Endothelial cell (in vitro differentiated cells): Measurements from ENCODE around the gene FBXL19. TPM values are rescaled to one million over a fixed set of nuclear protein-coding genes. Genes with fewer than 3 reads are reported as not detected.

ENCODE experiments used
- DNase-seq: peaks from one replicate; pipeline ENCODE4 v3.0.0; 2021; ENCODE audit warnings: low spot score
- H3K27ac Mint-ChIP-seq: one replicate; pipeline ENCODE4 v1.8.0; 2021; ENCODE audit warnings: mixed read lengths, inconsistent platforms; ENCODE audit not compliant: unreplicated experiment
- H3K27me3 Mint-ChIP-seq: one replicate; pipeline ENCODE4 v1.8.0; 2021; ENCODE audit warnings: mild to moderate bottlenecking, moderate library complexity, mixed read lengths, inconsistent platforms; ENCODE audit not compliant: unreplicated experiment
- H3K36me3 Mint-ChIP-seq: one replicate; pipeline ENCODE4 v1.8.0; 2021; ENCODE audit warnings: mild to moderate bottlenecking, low read depth, mixed read lengths, inconsistent platforms; ENCODE audit not compliant: unreplicated experiment
- H3K4me1 Mint-ChIP-seq: one replicate; pipeline ENCODE4 v1.8.0; 2021; ENCODE audit warnings: mild to moderate bottlenecking, mixed read lengths, inconsistent platforms; ENCODE audit not compliant: unreplicated experiment
- H3K4me3 Mint-ChIP-seq: one replicate; pipeline ENCODE4 v1.8.0; 2021; ENCODE audit warnings: mild to moderate bottlenecking, mixed read lengths, inconsistent platforms; ENCODE audit not compliant: unreplicated experiment
- H3K9me3 Mint-ChIP-seq: one replicate; pipeline ENCODE4 v1.8.0; 2021; ENCODE audit warnings: mixed read lengths, inconsistent platforms; ENCODE audit not compliant: unreplicated experiment
- CTCF ChIP-seq: fragments of 200-600 bp; sonication (generic); IDR thresholded peaks from one replicate; pipeline ENCODE4 v1.5.0; 2021; ENCODE audit warnings: antibody characterized with exemption; ENCODE audit not compliant: unreplicated experiment
- total RNA-seq: library from RNA; stranded (reverse); fragmentation: NEBNext Ultra II Directional; extraction: Animal tissue kit (Norgen Biotek cat#: 25700); gene quantifications from one replicate; pipeline ENCODE4 v1.2.1, GENCODE V29; 2021; ENCODE audit not compliant: unreplicated experiment

The FBXL19 gene
- total RNA-seq, 1 donor from 2014 or later = 117 TPM

- Mint-ChIP-seq H3K9me3 (no peaks in the 10 kb centered on the region), H3K27ac (peak overlapping the region; percentile 99), H3K27me3 (peaks cover 17% of the 10 kb centered on the region), H3K4me3 (peak overlapping the region; percentile 96), H3K4me1 (peaks cover 13% of the 10 kb centered on the region), H3K36me3 (peaks cover 14% of the 10 kb centered on the region)
- no peak for TF ChIP-seq CTCF
- peak; percentile 25 for DNase-seq
These were observed 47.2 kb upstream of the FBXL19 start for GRCh38 chr16:30875871-30876801.

- H3K36me3 Mint-ChIP-seq = peaks cover 14% of the 10 kb centered on the region
- H3K9me3 Mint-ChIP-seq = no peaks in the 10 kb centered on the region
- H3K4me1 Mint-ChIP-seq = peaks cover 13% of the 10 kb centered on the region
- peak overlapping the region; percentile 99 for H3K27ac Mint-ChIP-seq
- TF ChIP-seq CTCF = no peak
- H3K4me3 Mint-ChIP-seq = peak overlapping the region; percentile 96
- H3K27me3 Mint-ChIP-seq = peaks cover 23% of the 10 kb centered on the region
- no peak for DNase-seq
These were observed 46.5 kb upstream of the FBXL19 start for GRCh38 chr16:30876867-30877266.

GRCh38 chr16:30882429-30883310 is 40.7 kb upstream of the FBXL19 start:
- no peak for DNase-seq
- Mint-ChIP-seq H3K36me3 (peaks cover 25% of the 10 kb centered on the region), H3K4me1 (peaks cover 9% of the 10 kb centered on the region), H3K27me3 (peaks cover 16% of the 10 kb centered on the region), H3K9me3 (no peaks in the 10 kb centered on the region), H3K4me3 (peak overlapping the region; percentile 62), H3K27ac (no peak overlapping the region)
- no peak for TF ChIP-seq CTCF

GRCh38 chr16:30884760-30885159 is 38.6 kb upstream of the FBXL19 start:
- no peak for TF ChIP-seq CTCF
- Mint-ChIP-seq H3K27me3 (peaks cover 13% of the 10 kb centered on the region), H3K4me3 (peak overlapping the region; percentile 51), H3K36me3 (peaks cover 28% of the 10 kb centered on the region), H3K27ac (peak overlapping the region; percentile 25), H3K9me3 (no peaks in the 10 kb centered on the region), H3K4me1 (peaks cover 9% of the 10 kb centered on the region)
- no peak for DNase-seq
